ENCODE measurements around the gene PLPPR5. TPM values are rescaled to one million over a fixed set of nuclear protein-coding genes. Genes with fewer than 3 reads are reported as not detected.

The PLPPR5 gene
- polyA plus RNA-seq, 1 donor = 1.8 TPM

DNA sequence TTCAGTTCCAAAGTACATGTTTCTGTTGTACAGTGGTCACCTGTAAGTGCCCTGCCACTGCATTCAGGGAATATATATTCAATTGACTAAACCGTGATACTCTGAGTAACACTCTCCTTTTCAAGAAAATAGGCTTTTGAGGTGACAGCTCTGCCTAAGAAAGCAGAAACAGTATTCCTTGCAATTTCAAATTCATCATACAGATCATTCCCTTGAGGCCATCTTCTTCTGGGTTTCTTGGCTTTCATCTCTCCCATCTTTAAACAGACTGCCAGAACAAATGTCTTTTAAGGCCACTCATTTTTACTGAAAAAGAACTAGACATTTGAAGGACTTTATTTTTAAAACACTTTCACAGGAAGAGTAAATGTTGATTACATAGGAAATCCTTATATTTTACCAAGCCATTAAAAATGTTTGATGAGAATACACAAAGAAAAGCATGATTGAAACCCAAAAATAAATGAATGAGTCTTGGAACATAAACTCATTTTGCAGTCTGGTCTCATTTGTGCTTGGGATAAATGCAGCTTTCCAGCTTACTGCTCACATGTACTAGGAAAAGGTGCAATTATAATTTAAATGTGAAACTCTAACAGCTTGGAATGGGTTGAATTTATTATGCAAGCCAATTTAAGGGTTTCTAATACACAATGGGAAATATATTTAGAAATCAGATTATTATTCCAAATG is 34.7 kb downstream of the PLPPR5 start:
- no peak for DNase-seq (ENCODE audit: low read depth)

DNA sequence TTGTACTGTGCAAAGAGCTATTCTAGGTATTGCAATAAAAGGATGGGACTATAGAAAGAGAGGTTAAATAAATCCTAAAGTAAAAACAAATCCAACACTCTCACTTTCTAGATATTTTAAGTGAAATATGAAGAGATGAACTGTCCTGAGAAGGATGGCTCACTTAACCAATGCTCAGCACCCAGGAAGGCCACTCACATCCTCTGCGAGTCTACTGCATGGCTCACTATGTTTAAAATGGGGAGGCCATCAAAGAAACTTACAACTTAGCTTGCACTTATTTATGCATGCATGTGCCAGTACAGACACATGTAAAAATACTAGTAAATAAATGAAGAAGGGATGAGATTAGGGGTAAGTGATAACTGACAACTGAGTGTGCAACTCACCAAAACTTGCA is 37.5 kb downstream of the PLPPR5 start:
- DNase-seq (ENCODE audit: low read depth) = no peak

DNA sequence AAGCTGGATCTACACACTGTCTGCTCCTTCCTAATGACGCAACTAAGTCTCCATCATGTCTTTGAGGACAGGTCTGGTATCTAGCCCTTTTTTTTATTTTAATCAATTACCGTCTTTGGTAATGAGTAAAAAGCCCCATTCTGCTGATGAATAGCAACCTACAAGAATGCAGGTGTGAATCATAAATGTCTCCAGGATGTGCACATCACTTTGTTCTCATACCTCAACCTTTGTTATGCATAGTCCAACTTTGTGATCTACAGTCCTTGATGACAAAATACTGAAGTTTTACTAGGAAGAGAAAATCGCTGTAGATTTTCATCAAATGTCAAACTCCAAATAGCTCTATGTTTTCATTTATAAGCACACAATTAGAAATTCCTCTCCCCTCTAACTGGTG is 39.3 kb downstream of the PLPPR5 start:
- DNase-seq (ENCODE audit: low read depth) = no peak

DNA sequence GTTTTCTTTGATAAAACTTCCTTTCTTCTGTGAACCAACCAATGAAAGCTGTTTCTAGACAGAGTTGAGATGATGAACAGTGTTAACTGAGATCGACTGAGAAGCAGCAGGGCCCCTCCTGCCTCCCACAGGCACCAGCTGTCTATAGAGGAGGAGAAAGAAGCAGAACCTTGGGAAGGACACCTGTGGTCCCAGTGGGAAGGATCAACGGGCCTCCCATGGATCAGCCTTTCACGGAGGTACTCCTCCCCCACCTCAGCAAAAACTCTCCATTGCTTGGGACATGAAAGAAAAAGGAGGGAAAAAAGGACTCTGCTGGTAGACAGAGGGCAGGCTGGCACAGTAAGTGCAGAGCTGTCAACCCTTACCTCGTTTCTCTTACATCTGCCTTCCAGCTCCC is 40.5 kb downstream of the PLPPR5 start:
- no peak for DNase-seq (ENCODE audit: low read depth)

DNA sequence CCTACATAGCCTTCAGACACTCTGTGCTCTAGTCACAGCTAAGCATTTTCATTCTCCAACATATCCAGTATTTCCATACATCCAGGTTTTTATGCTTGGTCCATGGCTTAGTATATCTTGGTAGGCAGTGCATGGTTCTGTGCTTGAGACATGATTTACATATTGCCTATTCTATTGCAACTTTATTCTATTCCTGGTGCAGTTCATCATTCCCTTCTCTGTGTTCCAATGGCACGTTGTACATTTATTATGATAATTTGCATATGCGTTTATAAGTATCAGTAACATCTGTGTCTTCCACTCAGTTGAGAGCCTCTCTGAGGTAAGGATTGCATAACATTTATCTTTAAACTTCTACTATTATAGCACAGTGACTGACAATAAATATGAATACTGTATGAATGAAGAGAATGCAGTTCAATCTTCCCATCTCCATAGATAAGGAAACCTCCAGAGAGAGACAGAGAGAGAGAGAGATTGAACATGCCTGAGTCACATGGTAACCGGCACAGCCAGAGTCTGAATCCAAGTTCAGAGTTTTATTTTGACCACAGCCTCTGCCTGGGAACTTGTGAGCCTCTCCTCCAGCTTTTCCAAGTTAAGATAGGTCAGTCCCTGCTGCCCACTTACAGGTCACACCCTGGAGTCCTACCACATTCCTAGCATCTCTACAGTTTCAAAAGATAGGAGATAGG is 41.5 kb downstream of the PLPPR5 start:
- no peak for DNase-seq (ENCODE audit: low read depth)

DNA sequence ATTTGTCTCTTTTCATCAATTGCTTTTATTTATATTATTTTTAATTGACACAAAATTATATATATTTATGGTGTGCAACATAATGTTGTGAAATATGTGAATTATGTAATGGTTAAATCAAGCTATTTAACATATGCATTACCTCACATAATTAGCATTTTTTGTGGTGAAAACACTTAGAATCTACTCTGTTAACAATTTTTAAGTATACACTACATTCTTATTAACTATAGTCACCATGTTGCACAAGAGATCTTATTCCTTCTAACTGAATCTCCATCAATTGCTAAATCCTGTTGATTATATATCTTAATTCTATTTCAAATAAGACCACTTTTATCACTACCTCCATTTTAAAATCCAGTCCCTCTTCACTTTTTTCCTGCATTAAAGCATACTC is 42.5 kb downstream of the PLPPR5 start:
- no peak for DNase-seq (ENCODE audit: low read depth)

DNA sequence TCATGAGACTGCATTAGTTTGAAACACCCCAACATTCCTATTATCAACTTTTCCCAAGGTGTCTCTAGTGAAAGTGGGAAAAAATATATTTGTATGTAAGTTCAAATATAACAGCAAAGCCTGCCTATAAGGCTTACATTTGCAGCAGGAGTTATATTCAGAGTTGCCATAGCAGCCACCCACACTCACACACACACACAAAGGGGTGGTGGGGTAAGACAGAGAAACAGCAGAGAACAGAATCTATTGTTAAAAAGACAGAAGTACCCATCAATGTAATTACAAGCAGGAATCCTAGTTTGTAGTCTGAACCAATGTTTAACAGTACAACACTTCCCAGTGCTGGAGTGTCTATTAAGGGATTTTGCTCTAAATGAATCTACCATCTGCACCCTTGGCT is 55.0 kb downstream of the PLPPR5 start:
- no peak for DNase-seq (ENCODE audit: low read depth)

DNA sequence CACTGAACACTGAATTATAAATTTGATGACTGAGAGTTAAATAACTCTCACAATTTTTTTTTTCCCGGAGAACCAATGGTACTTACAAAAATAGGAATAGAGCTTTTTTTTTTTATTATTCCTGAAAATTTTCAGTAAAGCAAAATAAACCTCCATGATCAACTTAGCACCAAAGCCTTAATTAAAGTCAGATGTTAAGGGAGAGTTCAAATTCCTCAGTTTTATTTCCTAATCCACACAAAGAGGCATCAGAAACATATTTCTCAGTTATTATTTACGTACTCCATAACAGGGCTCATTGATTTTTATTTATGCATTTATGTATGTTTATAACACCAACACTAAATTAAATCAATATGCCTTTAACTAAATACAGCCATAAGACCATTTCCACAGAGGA is 55.5 kb downstream of the PLPPR5 start:
- no peak for DNase-seq (ENCODE audit: low read depth)

DNA sequence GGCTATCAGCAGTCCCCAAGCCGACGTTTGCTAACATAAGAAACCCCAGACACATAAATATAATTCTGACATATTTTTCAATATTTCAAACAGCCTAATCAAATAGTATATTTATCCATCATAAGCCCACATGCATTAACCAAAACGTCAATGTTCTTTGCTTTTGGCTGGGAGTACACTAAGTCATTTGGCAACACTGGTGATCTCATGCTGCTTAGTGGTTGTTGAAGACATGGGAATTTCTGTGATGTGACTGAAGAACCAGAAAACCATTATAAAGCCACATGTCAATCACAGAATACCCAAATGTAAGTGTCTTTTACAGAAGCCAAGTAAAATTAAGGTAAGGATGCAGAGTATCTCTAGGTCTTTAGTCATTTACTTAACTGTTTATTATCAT is 57.6 kb downstream of the PLPPR5 start:
- DNase-seq (ENCODE audit: low read depth) = no peak

DNA sequence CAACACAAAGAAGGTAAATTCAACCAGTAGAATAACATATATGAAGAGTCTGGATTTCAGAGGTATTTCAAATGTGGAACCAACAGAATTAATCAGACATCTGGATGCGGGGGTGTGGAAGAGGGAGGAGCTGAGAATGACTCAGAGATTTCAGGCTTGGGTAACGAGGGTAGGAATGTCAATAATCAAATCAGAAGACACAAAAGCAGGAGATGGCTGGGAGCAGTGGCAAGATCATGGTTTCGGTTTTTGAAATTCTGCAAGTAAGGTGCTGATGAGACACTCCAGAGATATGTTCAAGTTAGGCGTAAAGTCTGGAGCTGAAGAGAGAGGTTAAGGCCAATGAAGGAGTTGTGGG is 64.0 kb downstream of the PLPPR5 start:
- DNase-seq (ENCODE audit: low read depth) = no peak

DNA sequence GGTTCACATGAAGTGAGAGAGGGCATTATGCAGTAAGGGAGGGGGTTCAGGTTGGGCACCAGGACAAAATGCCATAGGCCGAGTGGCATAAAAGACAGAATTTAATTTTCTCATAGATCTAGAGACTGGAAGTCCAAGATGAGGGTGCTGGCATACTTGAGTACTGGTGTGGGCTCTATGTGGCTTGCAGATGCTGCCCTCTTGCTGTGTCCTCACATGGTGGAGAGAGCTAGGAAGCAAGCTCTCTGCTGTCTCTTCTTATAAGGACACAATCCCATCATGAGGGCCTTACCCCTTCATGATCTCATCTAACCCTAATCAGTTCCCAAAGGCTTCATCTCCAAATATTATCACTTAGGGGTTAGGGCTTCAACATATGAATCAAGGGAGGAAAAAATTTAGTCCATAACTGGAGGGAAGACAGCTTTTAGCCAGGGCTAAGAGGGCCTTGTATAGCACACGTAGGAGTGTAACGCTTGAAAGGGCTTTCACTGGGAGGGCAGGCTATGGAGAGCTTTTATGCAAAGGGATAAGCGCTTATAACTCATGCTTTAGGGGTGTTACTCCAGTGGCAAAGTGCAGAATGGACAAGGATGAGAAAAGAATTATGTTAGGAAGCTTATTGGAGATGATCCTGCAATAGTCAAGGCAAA is 64.5 kb downstream of the PLPPR5 start:
- DNase-seq (ENCODE audit: low read depth) = no peak

DNA sequence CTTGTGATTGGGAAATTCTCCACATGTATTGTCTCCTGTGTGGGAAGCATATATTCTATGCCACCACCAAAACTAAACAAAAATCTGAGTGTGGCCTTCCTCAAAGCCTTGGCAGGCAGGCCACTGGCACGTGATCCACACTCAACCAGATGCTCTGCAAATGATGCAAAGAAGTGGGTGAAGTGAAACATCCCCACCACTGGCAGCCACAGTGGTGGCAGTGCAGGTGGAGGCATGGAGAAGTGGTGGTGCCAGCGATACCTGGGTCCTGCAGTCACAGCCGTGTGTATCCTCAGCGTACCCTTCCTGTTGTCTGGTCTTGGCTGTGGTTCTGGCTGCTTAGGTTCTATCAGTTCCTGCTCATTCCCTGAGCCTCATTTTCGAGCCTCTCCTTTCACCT is 65.2 kb downstream of the PLPPR5 start:
- no peak for DNase-seq (ENCODE audit: low read depth)

DNA sequence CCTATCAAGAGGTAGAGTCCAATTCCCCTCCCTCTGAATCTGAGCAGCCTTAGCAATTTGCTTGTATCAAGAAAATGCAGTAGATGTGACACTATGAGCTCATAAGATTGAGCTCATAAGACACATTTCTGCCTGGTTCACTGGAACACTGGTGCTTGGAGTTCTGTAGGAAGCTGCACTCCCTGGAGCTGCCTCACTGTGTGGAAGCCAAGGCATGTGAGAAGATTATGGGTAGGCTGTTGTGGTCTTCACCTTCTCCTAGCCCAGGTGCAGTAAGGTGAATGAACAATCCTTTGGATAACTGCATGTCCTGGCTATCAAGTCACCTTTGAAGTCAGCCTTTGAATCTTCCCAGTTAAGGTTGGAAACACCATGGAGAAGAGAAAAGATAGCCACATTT is 67.3 kb downstream of the PLPPR5 start:
- DNase-seq (ENCODE audit: low read depth) = no peak

DNA sequence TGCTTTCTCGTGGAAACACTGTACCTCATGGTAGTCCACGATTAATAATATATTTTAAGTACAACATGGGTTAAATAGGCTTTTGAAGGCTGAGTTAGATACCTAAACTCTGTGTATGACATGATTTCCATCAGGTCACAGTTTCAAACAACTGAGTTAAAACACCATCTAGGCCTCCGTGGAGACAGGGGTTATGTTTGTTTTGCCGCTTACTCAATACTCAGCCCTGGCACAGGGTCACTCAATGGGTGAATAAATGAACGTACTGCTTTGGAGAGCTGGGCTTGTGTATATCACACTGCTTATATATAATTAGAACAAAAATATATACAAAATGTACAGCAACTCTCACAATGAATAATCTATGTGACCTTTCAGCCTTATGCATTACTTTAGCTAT is 72.5 kb downstream of the PLPPR5 start:
- DNase-seq (ENCODE audit: low read depth) = no peak

DNA sequence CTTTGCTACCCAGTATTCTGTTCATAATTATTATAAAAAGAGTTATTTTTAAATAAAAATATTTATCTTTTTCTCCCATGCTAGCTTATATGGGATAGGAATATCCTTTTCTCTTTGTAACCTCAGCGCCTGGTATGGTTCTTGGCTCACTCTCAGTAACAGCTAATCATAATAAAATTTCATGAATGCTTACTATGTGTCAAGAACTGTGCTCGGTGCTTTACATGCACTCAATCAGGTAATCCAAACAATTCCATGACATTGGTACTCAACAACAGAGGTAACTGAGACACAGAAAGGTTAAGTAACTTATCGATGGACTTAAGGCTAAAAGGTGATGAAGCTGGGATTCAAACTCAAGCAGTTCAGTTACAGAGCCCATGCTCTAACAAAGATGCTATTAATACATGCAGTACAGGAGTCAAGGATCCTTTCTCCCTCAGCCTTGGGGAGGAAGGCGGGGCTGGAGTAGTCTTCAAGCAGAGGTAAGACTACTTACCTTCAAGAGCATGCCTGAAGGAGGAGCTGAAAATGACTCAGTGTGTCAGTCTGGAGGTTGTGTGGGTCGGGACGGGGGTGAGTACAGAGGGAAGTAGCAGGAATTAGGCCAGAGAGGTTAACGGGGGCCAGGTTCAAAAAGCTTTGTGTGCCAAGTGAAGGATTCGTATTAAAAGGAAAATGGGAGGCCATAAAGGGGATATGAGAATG is 73.4 kb downstream of the PLPPR5 start:
- no peak for DNase-seq (ENCODE audit: low read depth)

DNA sequence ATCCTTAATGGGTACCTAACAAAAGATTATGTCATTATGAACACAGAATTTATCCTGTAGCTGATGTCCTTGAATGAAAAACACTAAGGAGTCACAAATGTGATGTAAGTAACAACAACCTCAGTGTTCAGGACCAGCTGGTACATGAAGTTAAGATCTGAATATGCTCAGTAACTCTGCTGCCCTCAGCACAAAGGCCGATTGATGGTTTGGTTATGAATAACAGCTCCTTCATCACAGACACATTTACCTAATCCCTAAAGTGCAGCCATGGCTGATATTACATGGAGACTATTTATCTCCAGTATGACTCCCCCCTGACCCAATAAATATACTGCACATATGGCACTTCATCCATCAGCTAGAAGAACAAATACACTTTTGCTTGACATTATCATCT is 75.2 kb downstream of the PLPPR5 start:
- DNase-seq (ENCODE audit: low read depth) = no peak

DNA sequence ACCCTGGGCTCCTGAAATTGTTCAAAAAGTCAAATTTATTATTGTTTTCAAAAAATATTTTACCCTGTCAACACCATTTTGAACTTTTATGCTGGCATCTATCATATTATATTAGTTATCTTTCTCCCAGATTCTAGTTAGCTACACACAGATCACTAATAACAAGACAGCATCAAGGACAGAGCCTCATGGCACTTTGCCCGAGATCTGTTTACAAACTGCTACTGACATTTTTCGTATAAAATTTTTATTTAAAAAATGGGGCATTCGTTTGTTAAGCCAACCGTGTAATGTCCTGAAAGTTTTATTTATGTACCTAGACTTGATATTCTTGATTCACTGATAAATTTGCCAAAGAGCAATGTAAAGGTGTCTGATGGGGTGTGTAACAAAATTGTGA is 78.1 kb downstream of the PLPPR5 start:
- no peak for DNase-seq (ENCODE audit: low read depth)

DNA sequence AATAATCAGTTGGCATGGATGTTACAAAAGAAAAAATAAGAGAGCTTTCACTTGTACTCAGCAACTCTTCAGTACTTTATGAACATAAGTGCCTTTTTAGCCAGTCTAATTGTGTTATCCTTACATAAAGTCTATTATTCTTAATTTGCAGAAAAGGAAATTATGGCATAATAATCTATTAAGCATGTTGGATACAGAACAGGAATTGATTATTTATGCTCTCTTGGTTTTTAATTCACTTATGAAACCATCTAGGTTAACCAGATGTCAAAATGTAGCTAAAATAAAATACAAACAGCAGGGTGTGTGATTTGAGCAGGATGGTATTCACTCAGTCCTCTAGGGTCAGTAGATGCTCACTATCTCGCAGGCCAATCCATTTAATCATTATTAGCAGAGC is 79.7 kb downstream of the PLPPR5 start:
- DNase-seq (ENCODE audit: low read depth) = no peak

DNA sequence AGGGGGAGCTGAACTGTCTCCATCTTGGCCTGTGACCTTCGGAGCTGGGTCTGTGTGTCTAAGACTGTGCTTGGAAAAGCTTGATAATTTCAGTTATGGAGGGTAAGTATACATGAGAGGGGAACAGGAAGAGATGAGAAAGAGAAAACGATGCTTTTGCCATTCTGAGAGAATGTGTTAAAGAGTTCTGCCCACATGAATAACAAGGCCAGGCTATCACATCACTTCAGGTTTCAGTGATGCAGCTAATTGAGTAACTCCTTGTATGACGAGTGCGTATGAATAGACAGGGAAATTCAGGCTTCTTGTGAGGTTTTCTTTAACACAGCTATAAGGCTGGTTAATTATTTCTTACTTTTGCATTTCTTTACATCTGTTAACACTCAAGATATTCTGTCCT is 81.0 kb downstream of the PLPPR5 start:
- no peak for DNase-seq (ENCODE audit: low read depth)

DNA sequence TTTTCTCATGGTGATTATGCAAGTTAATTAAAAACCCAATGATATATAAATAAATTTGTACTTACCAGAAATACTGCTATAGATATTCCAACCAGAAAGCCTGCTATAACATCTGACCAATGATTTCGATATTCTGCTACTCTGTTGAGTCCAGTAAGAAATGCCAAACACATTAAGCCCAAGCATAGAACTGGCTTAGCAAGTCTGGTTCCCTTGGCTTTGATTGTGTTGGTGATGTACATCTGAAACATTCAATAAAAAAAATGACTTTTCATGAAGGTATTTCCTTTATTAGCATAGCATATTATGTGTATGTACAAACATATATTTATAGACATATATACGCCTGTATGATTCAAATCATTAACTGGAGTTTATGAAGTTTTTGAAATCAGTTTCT is 82.8 kb downstream of the PLPPR5 start:
- DNase-seq (ENCODE audit: low read depth) = no peak

DNA sequence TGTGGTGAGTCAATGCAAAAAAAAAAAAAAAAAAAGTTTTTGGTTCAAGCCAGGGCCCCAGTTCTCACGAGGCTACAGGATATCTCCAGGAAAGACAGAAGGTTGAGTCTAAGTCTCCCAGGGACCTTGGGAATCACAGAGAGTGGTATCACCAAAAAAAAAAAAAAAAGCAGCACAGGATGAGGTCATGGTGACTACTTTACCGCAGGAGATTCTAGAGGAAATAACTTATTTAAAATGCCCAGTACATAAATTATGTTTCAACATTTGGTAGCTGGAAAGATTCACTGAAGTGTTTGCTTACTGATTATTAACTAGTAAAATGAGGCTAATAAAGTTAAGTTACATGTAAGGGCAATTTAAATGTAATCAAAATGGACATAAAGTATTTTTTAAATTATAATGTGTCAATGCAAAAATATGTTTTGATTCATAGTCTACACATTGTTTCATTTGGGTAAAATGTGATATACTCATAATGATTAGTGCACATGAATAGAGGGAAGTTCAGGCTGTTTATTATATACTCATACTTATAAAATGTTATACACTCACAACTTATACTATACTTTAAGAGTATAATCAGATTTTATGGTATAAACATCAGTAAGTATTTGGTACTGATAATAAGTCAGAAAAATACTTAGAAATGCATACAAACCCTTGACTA is 84.1 kb downstream of the PLPPR5 start:
- no peak for DNase-seq (ENCODE audit: low read depth)

DNA sequence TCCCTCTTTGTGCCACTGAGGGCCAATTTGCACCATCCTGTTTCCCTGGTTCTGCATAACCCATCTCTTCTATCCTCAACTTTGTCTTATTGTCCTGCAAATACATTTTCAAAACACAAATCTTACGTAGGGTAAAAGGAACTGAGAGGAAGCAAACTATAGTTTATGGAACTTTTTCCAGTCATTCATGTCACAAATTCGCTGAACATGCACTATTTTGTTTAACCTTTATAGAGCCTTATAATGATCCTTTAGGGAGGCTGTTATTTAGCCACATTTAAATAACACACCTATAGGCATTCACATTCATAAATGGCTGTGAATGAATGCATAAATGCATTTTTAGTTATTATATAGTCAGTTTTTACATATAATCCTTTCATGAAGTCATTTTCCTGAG is 85.0 kb downstream of the PLPPR5 start:
- no peak for DNase-seq (ENCODE audit: low read depth)

All from forelimb muscle (tissue), 1 donor.